Epithelial cell of esophagus (primary cell): ENCODE results near the gene CD300H.

Experiments used
- DNase-seq: peaks from one replicate; pipeline ENCODE4 v3.0.0; 2010; ENCODE audit warnings: low read depth
- H3K4me3 ChIP-seq: 2 replicates; pipeline ENCODE4 v1.5.1; 2011; ENCODE audit warnings: mild to moderate bottlenecking, low read length, control low read depth
- TF ChIP-seq, protein P1 (sequence below): IDR thresholded peaks from 2 replicates; pipeline ENCODE4 v1.5.1; 2011; ENCODE audit warnings: low read depth, mild to moderate bottlenecking, low read length, control low read depth, inconsistent platforms; ENCODE audit not compliant: insufficient read depth; ENCODE audit errors: missing control alignments

Gene CD300H

DNA sequence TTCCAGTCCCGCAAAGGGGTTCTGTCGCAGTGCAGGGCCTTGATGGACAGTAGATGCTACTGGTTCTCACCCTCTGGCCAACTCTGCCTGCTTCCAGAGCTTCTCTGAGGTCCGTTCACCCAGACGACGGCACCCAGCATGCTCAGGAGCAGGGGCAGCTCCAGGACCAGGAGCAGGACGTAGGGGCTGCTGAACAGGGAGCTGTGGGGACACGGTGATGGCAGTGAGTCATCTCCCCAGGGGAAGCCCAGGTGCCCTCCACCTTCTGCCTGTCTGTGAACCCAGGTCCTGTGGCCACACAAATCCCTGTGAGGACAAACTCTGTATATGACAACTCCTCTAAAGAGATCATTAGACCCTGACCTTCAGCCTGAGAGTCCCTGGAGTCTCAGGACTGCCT is 18.0 kb downstream of the CD300H start:
- no peak for DNase-seq
- H3K4me3 ChIP-seq: no peak overlapping the region
- TF ChIP-seq, protein P1, sequence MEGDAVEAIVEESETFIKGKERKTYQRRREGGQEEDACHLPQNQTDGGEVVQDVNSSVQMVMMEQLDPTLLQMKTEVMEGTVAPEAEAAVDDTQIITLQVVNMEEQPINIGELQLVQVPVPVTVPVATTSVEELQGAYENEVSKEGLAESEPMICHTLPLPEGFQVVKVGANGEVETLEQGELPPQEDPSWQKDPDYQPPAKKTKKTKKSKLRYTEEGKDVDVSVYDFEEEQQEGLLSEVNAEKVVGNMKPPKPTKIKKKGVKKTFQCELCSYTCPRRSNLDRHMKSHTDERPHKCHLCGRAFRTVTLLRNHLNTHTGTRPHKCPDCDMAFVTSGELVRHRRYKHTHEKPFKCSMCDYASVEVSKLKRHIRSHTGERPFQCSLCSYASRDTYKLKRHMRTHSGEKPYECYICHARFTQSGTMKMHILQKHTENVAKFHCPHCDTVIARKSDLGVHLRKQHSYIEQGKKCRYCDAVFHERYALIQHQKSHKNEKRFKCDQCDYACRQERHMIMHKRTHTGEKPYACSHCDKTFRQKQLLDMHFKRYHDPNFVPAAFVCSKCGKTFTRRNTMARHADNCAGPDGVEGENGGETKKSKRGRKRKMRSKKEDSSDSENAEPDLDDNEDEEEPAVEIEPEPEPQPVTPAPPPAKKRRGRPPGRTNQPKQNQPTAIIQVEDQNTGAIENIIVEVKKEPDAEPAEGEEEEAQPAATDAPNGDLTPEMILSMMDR: no peak

GRCh38 chr17:74547736-74548135 is 19.6 kb downstream of the CD300H start:
- DNase-seq: no peak
- TF ChIP-seq, protein P1: no peak
- no peak overlapping the region for H3K4me3 ChIP-seq

DNA sequence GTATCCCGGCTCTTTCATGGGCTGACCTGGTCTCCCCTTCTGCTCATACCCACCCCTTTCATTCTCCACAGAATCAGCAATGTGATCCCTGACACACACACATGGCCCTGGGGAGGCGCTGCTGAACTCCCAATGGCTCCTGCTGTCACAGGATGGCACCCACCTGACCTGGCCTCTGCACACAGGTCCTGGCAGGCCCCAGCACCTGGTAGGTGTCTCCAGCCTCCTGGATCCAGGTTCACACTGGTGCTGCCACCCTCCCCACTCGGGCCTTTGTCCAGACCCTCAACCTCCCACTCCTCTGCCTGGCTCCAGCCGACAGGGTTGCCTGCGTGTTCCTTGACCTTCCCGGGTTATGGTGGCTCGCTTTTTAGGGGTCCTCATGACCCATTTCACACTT is 20.0 kb downstream of the CD300H start:
- TF ChIP-seq, protein P1: no peak

DNA sequence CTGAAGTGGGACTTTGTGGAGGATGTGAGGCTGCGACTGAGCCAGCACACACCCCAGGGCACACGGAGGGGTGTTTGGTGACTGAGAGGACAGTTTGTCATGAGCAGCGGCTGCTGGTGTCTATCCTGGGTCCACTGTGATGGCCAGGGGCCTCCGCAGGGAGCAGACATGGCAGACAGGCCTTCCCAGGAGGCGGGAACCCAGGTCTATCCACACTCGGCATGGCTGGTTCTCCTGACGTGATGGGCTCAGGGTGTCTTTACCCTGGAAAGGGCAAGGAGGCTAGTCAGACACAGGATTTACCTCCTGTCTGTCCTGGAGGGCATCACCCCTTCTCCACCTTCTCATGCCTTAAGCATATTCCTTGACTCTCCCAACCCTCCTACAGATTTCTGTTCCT is 20.7 kb downstream of the CD300H start:
- no peak overlapping the region for H3K4me3 ChIP-seq
- DNase-seq: no peak
- TF ChIP-seq, protein P1: no peak

More for the DNA sequence above, 20.0 kb downstream of the CD300H start:
- no peak for DNase-seq
- no peak overlapping the region for H3K4me3 ChIP-seq

DNA sequence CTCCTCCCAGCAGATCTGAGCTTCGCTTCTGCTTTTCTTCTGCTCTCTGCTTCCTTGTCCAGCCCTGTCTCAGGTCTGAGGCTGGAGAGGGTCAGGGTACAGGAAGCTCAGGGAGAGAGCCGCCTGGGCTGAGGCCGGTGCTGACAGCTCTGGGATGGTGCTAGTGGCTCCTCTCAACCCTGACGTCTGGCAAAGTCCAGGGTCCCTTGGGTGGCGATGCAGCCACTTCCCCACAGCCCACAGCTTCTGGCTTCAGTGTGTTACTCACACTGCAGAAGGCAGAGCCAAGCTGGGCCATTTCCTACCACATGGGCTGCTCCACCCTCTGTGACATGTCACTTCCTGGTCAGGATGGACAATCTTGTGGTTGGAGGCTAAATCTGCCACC is 21.5 kb downstream of the CD300H start, which contains the start of gene CD300C:
TSS of gene CD300C (minus strand) at position 273 of the 388 bp plus-strand sequence. CDS start 333 bp downstream, outside the sequence.
- no peak within 1 kb of the TSS for H3K4me3 ChIP-seq
- no peak for DNase-seq
- TF ChIP-seq, protein P1: no peak

- no peak overlapping the region for H3K4me3 ChIP-seq
- TF ChIP-seq, protein P1: no peak
- DNase-seq: no peak
Measured at GRCh38 chr17:74544991-74545842, 22.1 kb downstream of the CD300H start.
